22Rv1 (cell line): ENCODE measurements around the gene GABRR1.

Experiments used
- CTCF ChIP-seq: fragments of 450-650 bp; IDR thresholded peaks from 2 replicates; pipeline ENCODE4 v1.5.1; 2017; ENCODE audit warnings: mild to moderate bottlenecking
- ZFX ChIP-seq: fragments of 450-650 bp; IDR thresholded peaks from 2 replicates; pipeline ENCODE4 v1.6.1; 2017; ENCODE audit warnings: antibody characterized with exemption, borderline replicate concordance

GRCh38 chr6:89199579-89199978 is 17.6 kb downstream of the GABRR1 start:
- TF ChIP-seq CTCF: no peak
- no peak for TF ChIP-seq ZFX
